ENCODE measurements around the gene NINL. TPM values are rescaled to one million over a fixed set of nuclear protein-coding genes. Genes with fewer than 3 reads are reported as not detected.

The NINL gene
- total and polyA plus RNA-seq, 7 donors, result 2.4 to 19.9 (median 9.6) TPM

DNA sequence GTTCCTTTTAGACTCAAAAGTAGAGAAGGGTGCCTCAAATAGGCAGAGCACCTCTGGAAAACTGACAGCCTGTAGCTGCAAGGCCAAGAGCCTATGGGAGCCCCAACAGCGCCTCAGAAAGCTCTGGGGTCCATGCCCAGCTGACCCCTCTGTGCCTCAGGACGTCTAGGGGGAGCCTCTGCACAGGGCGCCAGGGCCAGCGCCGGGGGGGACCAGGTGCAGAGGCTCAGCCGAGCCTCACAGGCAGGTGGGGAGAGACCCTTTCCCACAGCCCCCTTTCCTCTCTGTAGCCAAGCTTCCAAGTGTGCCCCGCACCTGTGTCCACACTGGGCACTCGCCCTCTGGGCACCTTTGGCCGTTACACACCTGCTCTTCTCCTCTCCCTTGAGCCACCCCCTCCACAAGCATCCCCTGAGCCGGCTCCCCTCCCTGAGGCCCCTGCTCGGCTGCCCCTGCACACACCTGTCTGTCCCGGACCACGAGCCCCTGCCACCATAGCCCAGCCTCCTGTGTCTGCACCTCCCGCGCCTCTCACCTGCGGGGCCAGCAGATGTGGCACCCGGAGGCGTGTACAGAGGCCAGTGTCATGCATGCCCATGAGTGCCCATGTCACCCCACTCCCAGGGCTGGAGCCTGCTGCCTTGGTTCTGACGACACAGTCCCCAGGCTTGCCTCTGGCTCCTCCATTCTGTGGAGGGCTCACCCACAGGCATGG lies 124.6 kb downstream of the NINL start:
- Histone ChIP-seq H3K9me3 (no peaks in the 10 kb centered on the region), H3K27me3 (no peaks in the 10 kb centered on the region), H3K36me3 (peaks cover 8 to 81% (median 11%) of the 10 kb centered on the region in 4 donors), H3K4me3 (no peak overlapping the region), H3K4me1 (no peaks in the 10 kb centered on the region), H3K27ac (no peak overlapping the region)
- intact Hi-C loops (cut with DNase I), result no loop called here
- WGBS, 2 donors, result 91 to 93% methylated on average over 19 of the region's 19 CpGs
- DNase-seq, result no peak
- TF ChIP-seq POLR2AphosphoS5 (IDR thresholded peaks at IDR 0.05) (no peak), EP300 (IDR thresholded peaks at IDR 0.05) (no peak), POLR2A (IDR thresholded peaks at IDR 0.05) (no peak)
- TF ChIP-seq, protein P1, sequence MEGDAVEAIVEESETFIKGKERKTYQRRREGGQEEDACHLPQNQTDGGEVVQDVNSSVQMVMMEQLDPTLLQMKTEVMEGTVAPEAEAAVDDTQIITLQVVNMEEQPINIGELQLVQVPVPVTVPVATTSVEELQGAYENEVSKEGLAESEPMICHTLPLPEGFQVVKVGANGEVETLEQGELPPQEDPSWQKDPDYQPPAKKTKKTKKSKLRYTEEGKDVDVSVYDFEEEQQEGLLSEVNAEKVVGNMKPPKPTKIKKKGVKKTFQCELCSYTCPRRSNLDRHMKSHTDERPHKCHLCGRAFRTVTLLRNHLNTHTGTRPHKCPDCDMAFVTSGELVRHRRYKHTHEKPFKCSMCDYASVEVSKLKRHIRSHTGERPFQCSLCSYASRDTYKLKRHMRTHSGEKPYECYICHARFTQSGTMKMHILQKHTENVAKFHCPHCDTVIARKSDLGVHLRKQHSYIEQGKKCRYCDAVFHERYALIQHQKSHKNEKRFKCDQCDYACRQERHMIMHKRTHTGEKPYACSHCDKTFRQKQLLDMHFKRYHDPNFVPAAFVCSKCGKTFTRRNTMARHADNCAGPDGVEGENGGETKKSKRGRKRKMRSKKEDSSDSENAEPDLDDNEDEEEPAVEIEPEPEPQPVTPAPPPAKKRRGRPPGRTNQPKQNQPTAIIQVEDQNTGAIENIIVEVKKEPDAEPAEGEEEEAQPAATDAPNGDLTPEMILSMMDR (IDR thresholded peaks at IDR 0.05), result no peak

DNA sequence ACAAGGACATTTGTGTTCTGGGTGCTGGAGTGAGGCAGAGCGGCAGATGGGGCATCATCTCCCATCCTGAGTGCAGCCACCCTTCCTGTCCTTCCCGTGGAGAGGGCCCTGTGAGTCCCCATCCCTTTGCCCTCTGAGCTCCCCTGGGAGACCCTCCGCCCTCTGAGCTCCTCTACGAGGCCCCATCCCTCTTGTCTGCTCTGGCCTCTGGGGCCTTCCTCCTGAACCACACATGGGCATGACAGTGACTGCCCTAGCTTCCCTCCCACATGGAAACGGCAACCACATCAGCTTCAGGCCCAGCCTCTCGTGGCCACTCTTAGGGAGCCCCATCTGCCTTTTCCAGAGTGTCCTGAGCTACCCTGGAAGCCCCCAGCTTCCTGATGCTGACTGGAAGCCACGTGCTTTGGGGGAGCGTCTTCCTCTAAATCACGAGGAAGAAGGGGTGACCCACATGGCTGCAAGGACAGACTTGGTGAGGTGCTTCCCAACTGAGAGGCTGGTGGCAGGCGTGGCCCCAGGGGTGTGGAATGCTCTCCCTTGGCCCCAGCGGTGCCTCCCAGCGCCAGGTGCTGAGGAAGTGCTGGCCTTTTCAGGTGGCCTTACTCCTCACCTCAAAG lies 125.3 kb downstream of the NINL start:
- Histone ChIP-seq H3K4me1 (no peaks in the 10 kb centered on the region), H3K36me3 (peaks cover 7 to 81% (median 12%) of the 10 kb centered on the region in 4 donors), H3K27me3 (no peaks in the 10 kb centered on the region), H3K4me3 (no peak overlapping the region), H3K9me3 (no peaks in the 10 kb centered on the region), H3K27ac (no peak overlapping the region)
- no peak for TF ChIP-seq POLR2A (IDR thresholded peaks at IDR 0.05)
- TF ChIP-seq EP300 (IDR thresholded peaks at IDR 0.05), result no peak
- TF ChIP-seq, protein P1 (IDR thresholded peaks at IDR 0.05), result no peak
- TF ChIP-seq POLR2AphosphoS5 (IDR thresholded peaks at IDR 0.05), result no peak
- WGBS, 2 donors, result 75 to 83% methylated on average over 12 of the region's 12 CpGs
- no peak for DNase-seq
- intact Hi-C loops (cut with DNase I), result no loop called here

DNA sequence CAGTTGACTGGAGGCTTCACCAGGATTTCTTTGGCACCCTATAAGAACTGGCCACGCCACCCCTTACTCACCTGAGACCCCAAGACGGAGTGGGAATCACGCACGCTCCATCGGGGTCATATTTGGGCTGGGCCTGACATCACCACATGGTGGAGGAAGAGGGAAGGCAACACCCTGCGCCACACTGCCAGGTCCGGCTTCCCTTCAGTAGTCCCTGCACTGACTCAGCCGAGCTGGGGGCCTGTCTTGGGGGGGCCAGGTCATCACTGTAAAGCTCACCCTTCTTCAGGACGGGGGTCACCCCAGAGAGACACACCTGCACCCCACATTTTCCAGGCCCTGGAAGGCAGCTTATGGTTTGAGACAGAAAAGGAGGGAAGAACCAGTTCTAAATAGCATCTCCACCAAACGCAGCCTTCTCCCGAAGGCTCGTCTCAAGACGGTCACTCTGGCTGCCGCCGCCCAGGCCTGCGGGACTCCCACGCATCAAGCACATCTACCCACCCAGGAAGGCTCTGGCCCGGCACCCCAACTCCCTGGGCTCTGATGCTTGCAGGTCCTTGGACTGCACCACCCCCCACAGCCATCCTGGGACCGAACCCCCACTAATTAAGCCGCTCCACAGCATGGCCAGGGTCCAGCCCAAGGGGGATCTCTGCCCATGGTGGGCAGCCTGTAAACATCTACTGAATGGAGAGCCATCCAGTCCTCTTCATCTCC lies 126.1 kb downstream of the NINL start:
- H3K36me3 ChIP-seq, result peaks cover 3 to 81% (median 15%) of the 10 kb centered on the region in 4 donors
- 87 to 95% methylated on average over 20 of the region's 20 CpGs for WGBS, 2 donors

DNA sequence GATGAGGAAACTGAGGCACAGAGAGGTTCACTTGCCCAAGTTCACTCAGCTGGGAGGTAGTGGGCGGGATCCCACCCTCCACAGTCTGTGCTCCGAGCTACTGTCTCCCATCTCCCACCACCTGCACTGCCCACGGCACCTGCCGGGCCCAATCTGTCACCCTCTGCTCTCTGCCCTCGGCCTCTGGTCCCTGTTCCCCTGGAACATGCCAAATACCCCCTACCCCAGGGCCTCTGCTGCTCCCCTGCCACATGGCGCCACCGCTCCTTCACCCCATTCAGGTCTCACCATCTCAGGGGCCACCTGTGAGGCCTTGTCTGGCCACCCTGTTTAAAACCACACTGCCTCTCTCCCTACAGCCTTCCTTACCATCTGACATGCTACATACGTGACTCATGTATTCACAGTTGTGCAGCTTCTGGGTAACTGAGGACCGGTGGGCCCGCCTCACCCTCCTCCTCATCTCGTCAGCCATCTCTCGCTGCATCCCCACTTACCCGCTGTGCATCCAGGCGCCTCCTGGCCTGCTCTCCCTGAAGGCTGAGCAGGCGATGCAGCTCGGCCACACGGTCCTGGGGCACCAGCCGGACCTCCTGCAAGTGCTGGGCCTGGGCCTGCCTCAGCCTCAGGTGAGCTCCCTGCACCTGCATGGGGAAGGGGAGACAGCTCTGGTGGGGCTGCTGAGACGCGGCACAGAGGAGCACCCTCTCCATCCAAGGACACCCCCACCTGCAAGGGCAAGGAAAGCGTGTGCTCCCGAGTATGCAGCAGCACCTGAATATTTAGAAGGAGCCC lies 127.2 kb downstream of the NINL start:
- 89 to 92% methylated on average over 22 of the region's 22 CpGs for WGBS, 2 donors
- intact Hi-C loops (cut with DNase I), result no loop called here
- H3K36me3 ChIP-seq, result peaks cover 8 to 81% (median 15%) of the 10 kb centered on the region in 4 donors
- TF ChIP-seq POLR2AphosphoS5 (IDR thresholded peaks at IDR 0.05) (no peak), EP300 (IDR thresholded peaks at IDR 0.05) (no peak), POLR2A (IDR thresholded peaks at IDR 0.05) (no peak)
- TF ChIP-seq, protein P1 (IDR thresholded peaks at IDR 0.05), result no peak
- no peak overlapping the region for H3K4me3 ChIP-seq
- no peak for DNase-seq
- H3K9me3 ChIP-seq, result no peaks in the 10 kb centered on the region
- H3K27ac ChIP-seq, result no peak overlapping the region
- H3K4me1 ChIP-seq, result peaks cover 0 to 5% (median 0%) of the 10 kb centered on the region in 4 donors
- no peaks in the 10 kb centered on the region for H3K27me3 ChIP-seq

More for the DNA sequence above, 126.1 kb downstream of the NINL start:
- H3K9me3 ChIP-seq, result no peaks in the 10 kb centered on the region
- DNase-seq, result no peak
- H3K27ac ChIP-seq, result no peak overlapping the region
- intact Hi-C loops (cut with DNase I), result no loop called here
- no peak overlapping the region for H3K4me3 ChIP-seq
- no peaks in the 10 kb centered on the region for H3K27me3 ChIP-seq
- H3K4me1 ChIP-seq, result no peaks in the 10 kb centered on the region
- TF ChIP-seq EP300 (IDR thresholded peaks at IDR 0.05) (no peak), POLR2AphosphoS5 (IDR thresholded peaks at IDR 0.05) (no peak), POLR2A (IDR thresholded peaks at IDR 0.05) (no peak)
- TF ChIP-seq, protein P1 (IDR thresholded peaks at IDR 0.05), result no peak
